Ishikawa (cell line): Measurements from ENCODE around the gene DGKZ.

ENCODE experiments used
- CEBPB ChIP-seq: IDR thresholded peaks from 2 replicates; pipeline ENCODE4 v1.6.1; 2012
- CREB1 ChIP-seq: IDR thresholded peaks from 2 replicates; pipeline ENCODE4 v1.6.1; 2012; ENCODE audit warnings: low read depth
- EGR1 ChIP-seq: IDR thresholded peaks from 2 replicates; pipeline ENCODE4 v1.6.1; 2012
- EP300 ChIP-seq: IDR thresholded peaks from 2 replicates; pipeline ENCODE4 v1.6.1; 2012; ENCODE audit warnings: borderline replicate concordance
- FOXM1 ChIP-seq: IDR thresholded peaks from 2 replicates; pipeline ENCODE4 v1.6.1; 2012; ENCODE audit warnings: low read depth, borderline replicate concordance
- MAX ChIP-seq: IDR thresholded peaks from 2 replicates; pipeline ENCODE4 v1.6.1; 2012
- NFIC ChIP-seq: IDR thresholded peaks from 2 replicates; pipeline ENCODE4 v1.6.1; 2012
- RAD21 ChIP-seq: IDR thresholded peaks from 2 replicates; pipeline ENCODE4 v1.6.1; 2012; ENCODE audit warnings: low read depth
- REST ChIP-seq: IDR thresholded peaks from 2 replicates; pipeline ENCODE4 v1.6.1; 2012; ENCODE audit warnings: low read depth, mild to moderate bottlenecking
- TAF1 ChIP-seq: IDR thresholded peaks from 2 replicates; pipeline ENCODE4 v1.6.1; 2012; ENCODE audit warnings: low read depth, mild to moderate bottlenecking
- TCF12 ChIP-seq: IDR thresholded peaks from 2 replicates; pipeline ENCODE4 v1.6.1; 2012; ENCODE audit warnings: low read depth
- TEAD4 ChIP-seq: IDR thresholded peaks from 2 replicates; pipeline ENCODE4 v1.6.1; 2012
- YY1 ChIP-seq: IDR thresholded peaks from 2 replicates; pipeline ENCODE4 v1.6.1; 2012; ENCODE audit warnings: low read depth
- ZBTB7A ChIP-seq: IDR thresholded peaks from 2 replicates; pipeline ENCODE4 v1.6.1; 2012; ENCODE audit warnings: low read depth

GRCh38 chr11:46357483-46357936 lies 10.2 kb downstream of the DGKZ start:
- no peak for TF ChIP-seq REST
- TF ChIP-seq TCF12: peak; percentile 69
- no peak for TF ChIP-seq FOXM1
- TF ChIP-seq RAD21: no peak
- TF ChIP-seq EP300: no peak; the same call in 1 of the 2 replicates
- TF ChIP-seq CREB1: no peak
- TF ChIP-seq MAX: 0 out of 2 replicates have a peak, but pooled peaks have one; percentile 46
- no peak for TF ChIP-seq YY1
- no peak for TF ChIP-seq EGR1
- peak; percentile 58; the same call in 1 of the 2 replicates for TF ChIP-seq TEAD4
- TF ChIP-seq CEBPB: no peak
- TF ChIP-seq NFIC: peak; percentile 73
- TF ChIP-seq TAF1: no peak
- TF ChIP-seq ZBTB7A: no peak
